Measurements from ENCODE around the gene TEKT2. TPM values are rescaled to one million over a fixed set of nuclear protein-coding genes. Genes with fewer than 3 reads are reported as not detected.

Gene TEKT2
- total RNA-seq, 1 donor from 2014 or later, result 0.25 TPM

- DNase-seq (ENCODE audit: low read depth), result no peak
- H3K27me3 ChIP-seq (ENCODE audit: control insufficient read depth, insufficient read depth, low read length), result no peaks in the 10 kb centered on the region
- no peaks in the 10 kb centered on the region for H3K36me3 ChIP-seq (ENCODE audit: control insufficient read depth, insufficient read depth, low read length)
- no peak for TF ChIP-seq CTCF (IDR thresholded peaks at IDR 0.05; ENCODE audit: insufficient read depth, low read length, poor library complexity, severe bottlenecking)
- no peak overlapping the region for H3K4me3 ChIP-seq (ENCODE audit: low read depth, low read length)
Measured at GRCh38 chr1:36111151-36111550, 27.3 kb downstream of the TEKT2 start.

- no peak for DNase-seq (ENCODE audit: low read depth)
- H3K36me3 ChIP-seq (ENCODE audit: control insufficient read depth, insufficient read depth, low read length), result no peaks in the 10 kb centered on the region
- TF ChIP-seq CTCF (IDR thresholded peaks at IDR 0.05; ENCODE audit: insufficient read depth, low read length, poor library complexity, severe bottlenecking), result no peak
- no peaks in the 10 kb centered on the region for H3K27me3 ChIP-seq (ENCODE audit: control insufficient read depth, insufficient read depth, low read length)
- H3K4me3 ChIP-seq (ENCODE audit: low read depth, low read length), result no peak overlapping the region
Measured at GRCh38 chr1:36112823-36113222, 28.9 kb downstream of the TEKT2 start.

- H3K27me3 ChIP-seq (ENCODE audit: control insufficient read depth, insufficient read depth, low read length), result no peaks in the 10 kb centered on the region
- no peak overlapping the region for H3K4me3 ChIP-seq (ENCODE audit: low read depth, low read length)
- H3K36me3 ChIP-seq (ENCODE audit: control insufficient read depth, insufficient read depth, low read length), result no peaks in the 10 kb centered on the region
- no peak for DNase-seq (ENCODE audit: low read depth)
- TF ChIP-seq CTCF (IDR thresholded peaks at IDR 0.05; ENCODE audit: insufficient read depth, low read length, poor library complexity, severe bottlenecking), result no peak
Measured at GRCh38 chr1:36114371-36114770, 30.5 kb downstream of the TEKT2 start.

GRCh38 chr1:36115200-36115669 is 31.3 kb downstream of the TEKT2 start:
- Histone ChIP-seq H3K4me3 (ENCODE audit: low read depth, low read length) (no peak overlapping the region), H3K36me3 (ENCODE audit: control insufficient read depth, insufficient read depth, low read length) (no peaks in the 10 kb centered on the region), H3K27me3 (ENCODE audit: control insufficient read depth, insufficient read depth, low read length) (no peaks in the 10 kb centered on the region)
- no peak for DNase-seq (ENCODE audit: low read depth)
- TF ChIP-seq CTCF (IDR thresholded peaks at IDR 0.05; ENCODE audit: insufficient read depth, low read length, poor library complexity, severe bottlenecking), result no peak

- H3K4me3 ChIP-seq (ENCODE audit: low read depth, low read length), result no peak overlapping the region
- H3K36me3 ChIP-seq (ENCODE audit: control insufficient read depth, insufficient read depth, low read length), result no peaks in the 10 kb centered on the region
- no peak for DNase-seq (ENCODE audit: low read depth)
- no peak for TF ChIP-seq CTCF (IDR thresholded peaks at IDR 0.05; ENCODE audit: insufficient read depth, low read length, poor library complexity, severe bottlenecking)
- H3K27me3 ChIP-seq (ENCODE audit: control insufficient read depth, insufficient read depth, low read length), result no peaks in the 10 kb centered on the region
Measured at GRCh38 chr1:36115931-36116330, 32.0 kb downstream of the TEKT2 start.

- TF ChIP-seq CTCF (IDR thresholded peaks at IDR 0.05; ENCODE audit: insufficient read depth, low read length, poor library complexity, severe bottlenecking), result no peak
Measured at GRCh38 chr1:36116901-36117300, 33.0 kb downstream of the TEKT2 start.

More at GRCh38 chr1:36116901-36117300, 33.0 kb downstream of the TEKT2 start:
- no peak for DNase-seq (ENCODE audit: low read depth)
- H3K27me3 ChIP-seq (ENCODE audit: control insufficient read depth, insufficient read depth, low read length), result no peaks in the 10 kb centered on the region
- no peak overlapping the region for H3K4me3 ChIP-seq (ENCODE audit: low read depth, low read length)
- no peaks in the 10 kb centered on the region for H3K36me3 ChIP-seq (ENCODE audit: control insufficient read depth, insufficient read depth, low read length)

All from kidney epithelial cell (primary cell).